HFF-Myc (cell line): ENCODE results near the gene GRM4.

ENCODE experiments used
- DNase-seq: peaks from one replicate; pipeline ENCODE4 v3.0.0-alpha.2; 2011; ENCODE audit warnings: low read depth; ENCODE audit errors: extremely low read depth
- H3K4me3 ChIP-seq: replicated peaks from 2 replicates; pipeline ENCODE4 v1.5.1; 2011; ENCODE audit warnings: low read depth, mild to moderate bottlenecking, control low read depth, low read length
- TF ChIP-seq, protein P1 (sequence below): IDR thresholded peaks from 2 replicates; pipeline ENCODE4 v1.5.1; 2012; ENCODE audit warnings: mild to moderate bottlenecking, low read depth, low read length, control low read depth; ENCODE audit errors: missing control alignments

The GRM4 gene

DNA sequence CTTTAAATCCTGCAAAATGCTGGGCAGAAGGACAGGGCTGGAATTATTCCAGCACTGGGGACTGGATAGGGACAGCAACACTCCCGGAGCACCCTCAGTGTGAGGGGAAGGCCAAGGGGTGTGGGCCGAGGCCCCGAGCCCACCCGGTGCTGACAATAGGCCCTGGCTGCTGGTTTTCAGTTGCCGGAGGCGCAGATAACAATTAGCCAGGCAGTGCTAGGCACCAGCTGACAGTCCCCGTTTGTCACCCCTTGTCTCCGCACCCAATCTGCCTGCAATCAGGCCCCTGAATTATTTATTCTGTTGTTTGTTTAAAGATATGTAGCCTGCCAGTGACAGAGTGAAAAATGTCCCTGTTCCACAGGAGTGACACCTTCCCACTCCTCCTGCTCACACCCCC, 120.0 kb downstream of the GRM4 start:
- no peak for DNase-seq
- TF ChIP-seq, protein P1, sequence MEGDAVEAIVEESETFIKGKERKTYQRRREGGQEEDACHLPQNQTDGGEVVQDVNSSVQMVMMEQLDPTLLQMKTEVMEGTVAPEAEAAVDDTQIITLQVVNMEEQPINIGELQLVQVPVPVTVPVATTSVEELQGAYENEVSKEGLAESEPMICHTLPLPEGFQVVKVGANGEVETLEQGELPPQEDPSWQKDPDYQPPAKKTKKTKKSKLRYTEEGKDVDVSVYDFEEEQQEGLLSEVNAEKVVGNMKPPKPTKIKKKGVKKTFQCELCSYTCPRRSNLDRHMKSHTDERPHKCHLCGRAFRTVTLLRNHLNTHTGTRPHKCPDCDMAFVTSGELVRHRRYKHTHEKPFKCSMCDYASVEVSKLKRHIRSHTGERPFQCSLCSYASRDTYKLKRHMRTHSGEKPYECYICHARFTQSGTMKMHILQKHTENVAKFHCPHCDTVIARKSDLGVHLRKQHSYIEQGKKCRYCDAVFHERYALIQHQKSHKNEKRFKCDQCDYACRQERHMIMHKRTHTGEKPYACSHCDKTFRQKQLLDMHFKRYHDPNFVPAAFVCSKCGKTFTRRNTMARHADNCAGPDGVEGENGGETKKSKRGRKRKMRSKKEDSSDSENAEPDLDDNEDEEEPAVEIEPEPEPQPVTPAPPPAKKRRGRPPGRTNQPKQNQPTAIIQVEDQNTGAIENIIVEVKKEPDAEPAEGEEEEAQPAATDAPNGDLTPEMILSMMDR: no peak
- no peak overlapping the region for H3K4me3 ChIP-seq

DNA sequence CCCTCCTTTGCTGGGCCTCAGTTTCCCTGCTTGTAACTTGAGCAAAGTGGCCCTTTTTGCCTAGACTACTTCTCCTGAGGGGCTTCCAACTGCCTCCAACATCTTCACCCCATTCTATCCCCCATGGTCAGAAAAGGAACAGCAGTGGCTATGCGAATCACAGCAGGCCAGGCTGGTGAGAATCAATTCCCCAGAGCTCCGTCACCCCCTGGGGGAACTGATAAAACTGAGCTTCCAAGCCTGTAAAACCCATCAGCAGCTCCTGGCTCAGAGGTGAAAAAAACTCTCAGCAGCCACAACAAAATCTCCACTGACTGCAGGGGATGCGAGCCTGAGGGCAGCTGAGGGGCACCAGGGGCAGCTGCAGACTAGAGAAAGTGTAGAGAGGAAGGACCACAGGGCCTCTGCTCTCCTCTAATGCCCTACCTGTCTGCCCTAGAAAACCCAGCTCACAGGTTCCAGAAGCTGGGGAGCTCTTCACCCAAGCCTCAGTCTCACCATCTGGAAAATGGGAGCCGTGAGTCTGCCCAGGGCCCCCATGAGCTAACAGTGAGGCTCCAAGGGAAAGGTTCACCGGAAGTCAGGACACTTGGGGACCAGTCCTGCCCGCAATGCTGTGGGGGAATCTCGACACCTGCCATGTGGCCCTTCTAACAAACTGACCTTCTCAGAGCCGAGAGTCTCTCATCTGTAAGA, 120.6 kb downstream of the GRM4 start:
- no peak overlapping the region for H3K4me3 ChIP-seq
- DNase-seq: no peak
- TF ChIP-seq, protein P1: no peak

DNA sequence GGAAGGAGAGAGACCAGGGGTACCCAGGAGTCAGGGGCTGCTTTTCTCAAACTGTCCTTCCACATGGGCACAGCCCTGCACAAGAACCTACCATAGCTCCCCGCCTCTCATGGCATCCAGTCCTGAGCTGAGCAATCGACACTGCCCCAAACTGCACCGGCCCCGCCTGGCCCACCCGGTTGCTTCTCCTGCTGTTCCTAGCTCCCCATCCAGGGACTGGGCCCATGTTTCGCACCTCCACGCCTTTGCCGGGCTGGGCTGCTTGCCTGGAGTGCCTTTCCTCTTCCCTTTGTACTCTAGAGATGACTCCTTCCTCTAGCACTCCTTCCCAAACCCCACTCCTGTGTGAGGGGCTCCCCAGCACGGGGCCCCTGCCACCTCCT, 123.0 kb downstream of the GRM4 start:
- no peak overlapping the region for H3K4me3 ChIP-seq
- no peak for DNase-seq
- TF ChIP-seq, protein P1: no peak

DNA sequence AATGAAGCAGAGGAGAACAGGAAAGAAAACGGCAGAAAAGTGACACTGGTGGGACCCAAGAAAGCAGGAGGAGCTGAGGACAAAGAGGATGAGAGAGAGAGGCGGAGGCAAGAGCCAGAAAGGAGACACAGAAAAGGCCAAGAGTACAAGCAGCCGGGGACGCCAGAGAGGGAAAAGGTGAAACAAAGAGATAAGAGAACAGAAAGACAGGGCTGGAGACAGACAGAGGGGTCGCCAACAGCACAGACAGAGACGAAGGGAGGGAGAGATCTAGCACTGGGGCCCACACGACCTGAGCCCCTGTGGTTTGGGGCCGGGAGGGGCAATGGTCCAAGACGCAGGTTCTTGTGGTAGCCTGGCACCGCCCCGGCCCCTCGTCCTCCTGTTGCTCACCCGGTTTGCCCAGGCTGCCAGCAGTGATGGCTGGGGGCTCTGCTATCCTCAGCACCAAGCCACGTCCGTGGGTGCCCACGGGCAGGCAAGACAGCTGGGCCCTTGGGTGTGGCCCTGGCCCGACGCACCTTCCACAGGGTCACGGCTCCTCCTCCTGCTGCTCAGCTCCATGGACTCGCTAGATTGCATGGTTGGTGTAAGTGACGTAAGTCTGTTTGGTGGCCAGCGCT, 123.5 kb downstream of the GRM4 start:
- TF ChIP-seq, protein P1: no peak
- no peak for DNase-seq
- H3K4me3 ChIP-seq: no peak overlapping the region

DNA sequence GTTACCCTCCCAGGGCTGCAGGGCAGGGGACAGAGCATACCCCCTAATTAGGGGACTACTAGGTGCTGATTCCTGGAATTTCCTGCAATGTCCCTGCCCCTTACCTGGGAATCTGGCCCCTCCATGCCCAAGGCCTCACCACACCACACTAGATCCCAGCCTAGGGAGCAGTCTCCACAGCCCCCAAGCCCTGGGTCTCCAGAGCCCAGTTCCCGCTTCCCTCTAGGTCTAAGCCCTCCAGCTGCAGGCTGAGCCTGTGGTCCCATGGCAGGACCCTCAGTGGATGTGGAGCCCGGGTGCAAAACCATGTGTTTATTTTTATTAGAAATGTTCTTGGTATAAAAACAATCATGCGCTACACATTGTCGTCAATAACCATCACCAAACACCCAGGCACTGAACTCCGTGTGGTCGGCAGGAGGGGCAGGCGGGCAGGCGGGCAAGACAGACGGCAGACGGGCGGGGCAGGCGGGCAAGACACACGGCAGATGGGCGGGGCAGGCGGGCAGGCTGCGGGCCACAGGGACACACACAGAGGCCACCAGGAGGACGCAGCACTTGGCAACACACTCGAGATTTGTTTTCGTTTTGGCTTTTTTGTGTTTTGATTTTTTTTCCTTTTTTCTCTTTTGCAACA, 124.2 kb downstream of the GRM4 start:
- TF ChIP-seq, protein P1: no peak
- no peak for DNase-seq
- no peak overlapping the region for H3K4me3 ChIP-seq

DNA sequence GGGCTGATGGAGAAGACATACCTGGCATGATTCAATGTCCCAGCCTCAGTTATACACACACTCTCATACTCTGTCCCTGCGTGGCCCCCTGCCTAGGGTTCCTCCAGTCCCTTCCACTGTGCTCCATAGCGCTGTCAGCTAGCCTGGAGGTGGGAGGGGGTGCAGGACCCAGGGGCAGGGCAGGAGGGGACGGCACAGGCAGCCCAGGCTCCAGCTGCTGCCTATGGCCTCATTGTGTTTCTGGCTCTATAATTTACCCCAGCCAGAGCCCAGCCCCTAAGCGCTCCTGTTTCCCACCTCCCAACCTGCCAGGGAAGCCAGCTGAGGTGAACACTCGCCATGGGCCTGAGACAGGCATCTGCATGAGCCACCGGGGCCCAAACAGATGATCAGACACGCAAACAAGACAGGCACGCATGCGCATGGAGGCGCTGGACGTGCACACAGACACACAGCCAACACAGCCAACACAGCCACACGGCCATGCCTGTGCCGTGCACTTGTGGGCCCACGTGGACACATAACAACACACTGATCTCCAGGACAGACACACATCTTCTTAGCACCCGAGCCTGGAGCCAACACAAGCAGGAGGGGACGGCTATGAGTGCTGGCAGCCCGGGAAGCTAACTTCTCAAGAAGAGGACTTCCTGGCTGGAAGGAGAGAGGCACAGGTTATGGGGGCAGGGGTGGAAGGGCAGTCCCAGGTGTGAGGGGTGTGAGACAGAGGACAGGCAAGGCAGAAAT, 124.9 kb downstream of the GRM4 start:
- TF ChIP-seq, protein P1: no peak
- H3K4me3 ChIP-seq: no peak overlapping the region
- no peak for DNase-seq
